ENCODE measurements around the gene BABAM2. TPM values are rescaled to one million over a fixed set of nuclear protein-coding genes. Genes with fewer than 3 reads are reported as not detected.

BABAM2 gene
- total and polyA plus RNA-seq, 2 experiments from 2014 or later, result 28.8 to 43.6 TPM

DNA sequence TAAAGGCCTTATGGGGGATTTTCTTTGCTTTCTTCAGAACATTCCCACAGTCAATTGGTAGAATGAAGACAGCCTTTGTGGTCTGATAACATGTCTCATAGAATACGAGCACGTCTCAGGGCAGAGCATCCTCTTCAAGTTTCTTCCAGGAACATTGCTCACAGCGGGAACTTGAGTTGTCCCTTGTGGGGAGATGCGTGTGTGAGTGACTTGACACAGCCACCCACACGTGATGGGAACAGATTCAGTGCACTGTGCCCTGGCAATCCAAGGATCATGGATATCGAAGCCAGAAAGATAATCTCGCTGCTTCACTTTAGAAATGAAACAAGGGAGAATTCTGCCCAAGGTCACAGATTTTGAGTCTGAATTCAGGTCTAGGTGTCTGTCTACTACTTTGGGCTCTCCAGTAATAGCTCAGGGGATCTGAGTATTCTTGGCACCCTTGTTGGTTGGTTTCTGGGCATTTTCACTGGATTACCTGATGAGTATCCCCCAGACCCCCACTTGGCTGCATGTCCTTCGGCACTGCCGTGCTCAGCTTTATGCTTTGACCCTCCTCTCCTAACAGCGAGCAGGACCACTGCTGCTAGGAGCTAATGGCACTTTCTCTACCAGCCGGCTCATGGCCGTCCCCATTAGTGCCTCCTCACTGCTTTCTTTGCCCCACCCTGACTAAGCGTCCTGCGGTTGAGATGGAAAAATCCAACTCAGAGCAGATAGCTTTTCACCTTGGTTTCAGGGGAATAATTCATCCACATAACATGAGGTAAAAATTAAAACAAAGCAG, 426.2 kb downstream of the BABAM2 start:
- Histone ChIP-seq H3K4me2 (no peak overlapping the region), H3K27me3 (no peaks in the 10 kb centered on the region), H3K27ac (no peak overlapping the region), H3K36me3 (replicated peaks; ENCODE audit: insufficient read depth, low read depth) (no peaks in the 10 kb centered on the region), H3K4me3 (no peak overlapping the region), H3K4me1 (ENCODE audit: insufficient read depth) (no peaks in the 10 kb centered on the region), H2AFZ (no peak overlapping the region), H3K79me2 (no peaks in the 10 kb centered on the region), H3K9me2 (replicated peaks; ENCODE audit: insufficient read depth) (no peaks in the 10 kb centered on the region), H3K9me3 (ENCODE audit: low read depth) (no peaks in the 10 kb centered on the region), H4K20me1 (ENCODE audit: insufficient read depth, poor library complexity, severe bottlenecking) (no peaks in the 10 kb centered on the region)
- TF ChIP-seq EZH2phosphoT487 (IDR thresholded peaks at IDR 0.05; ENCODE audit: low read depth, severe bottlenecking, unreplicated experiment) (no peak), EZH2 (IDR thresholded peaks at IDR 0.05; ENCODE audit: borderline replicate concordance) (no peak)
- TF ChIP-seq, protein P1, sequence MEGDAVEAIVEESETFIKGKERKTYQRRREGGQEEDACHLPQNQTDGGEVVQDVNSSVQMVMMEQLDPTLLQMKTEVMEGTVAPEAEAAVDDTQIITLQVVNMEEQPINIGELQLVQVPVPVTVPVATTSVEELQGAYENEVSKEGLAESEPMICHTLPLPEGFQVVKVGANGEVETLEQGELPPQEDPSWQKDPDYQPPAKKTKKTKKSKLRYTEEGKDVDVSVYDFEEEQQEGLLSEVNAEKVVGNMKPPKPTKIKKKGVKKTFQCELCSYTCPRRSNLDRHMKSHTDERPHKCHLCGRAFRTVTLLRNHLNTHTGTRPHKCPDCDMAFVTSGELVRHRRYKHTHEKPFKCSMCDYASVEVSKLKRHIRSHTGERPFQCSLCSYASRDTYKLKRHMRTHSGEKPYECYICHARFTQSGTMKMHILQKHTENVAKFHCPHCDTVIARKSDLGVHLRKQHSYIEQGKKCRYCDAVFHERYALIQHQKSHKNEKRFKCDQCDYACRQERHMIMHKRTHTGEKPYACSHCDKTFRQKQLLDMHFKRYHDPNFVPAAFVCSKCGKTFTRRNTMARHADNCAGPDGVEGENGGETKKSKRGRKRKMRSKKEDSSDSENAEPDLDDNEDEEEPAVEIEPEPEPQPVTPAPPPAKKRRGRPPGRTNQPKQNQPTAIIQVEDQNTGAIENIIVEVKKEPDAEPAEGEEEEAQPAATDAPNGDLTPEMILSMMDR (IDR thresholded peaks at IDR 0.05; ENCODE audit: poor library complexity), result no peak
- WGBS (ENCODE audit: low lambda C conversion rate, missing lambda C conversion rate), result 93% methylated on average over 14 of the region's 14 CpGs
- no peak for DNase-seq (ENCODE audit: low spot score)

DNA sequence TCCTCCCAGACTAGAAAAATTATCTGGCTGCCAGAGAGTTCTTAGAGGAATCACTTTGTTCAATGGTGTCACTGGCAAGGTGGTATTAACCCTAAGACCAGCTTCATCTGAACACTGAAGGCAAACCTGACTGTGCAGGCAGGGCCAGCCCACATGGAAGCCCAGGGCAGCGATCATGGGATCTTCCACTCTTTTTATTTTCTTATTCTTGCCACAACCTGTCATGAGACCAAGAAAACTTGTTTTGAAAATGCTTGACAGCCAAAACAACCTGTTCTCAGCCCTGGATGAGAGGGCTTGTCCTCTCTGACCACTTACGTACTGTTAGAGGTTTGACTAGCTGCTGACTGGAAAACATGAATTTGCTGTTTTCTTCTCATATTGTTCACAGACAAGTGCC, 426.9 kb downstream of the BABAM2 start:
- no peak for DNase-seq (ENCODE audit: low spot score)
- Histone ChIP-seq H3K4me3 (no peak overlapping the region), H3K27ac (peak overlapping the region; percentile 9), H4K20me1 (ENCODE audit: insufficient read depth, poor library complexity, severe bottlenecking) (no peaks in the 10 kb centered on the region), H2AFZ (no peak overlapping the region), H3K9me3 (ENCODE audit: low read depth) (no peaks in the 10 kb centered on the region), H3K9me2 (replicated peaks; ENCODE audit: insufficient read depth) (no peaks in the 10 kb centered on the region), H3K27me3 (no peaks in the 10 kb centered on the region), H3K79me2 (no peaks in the 10 kb centered on the region), H3K4me1 (ENCODE audit: insufficient read depth) (no peaks in the 10 kb centered on the region), H3K36me3 (replicated peaks; ENCODE audit: insufficient read depth, low read depth) (no peaks in the 10 kb centered on the region), H3K4me2 (no peak overlapping the region)
- no peak for TF ChIP-seq EZH2phosphoT487 (IDR thresholded peaks at IDR 0.05; ENCODE audit: low read depth, severe bottlenecking, unreplicated experiment)
- TF ChIP-seq EZH2 (IDR thresholded peaks at IDR 0.05; ENCODE audit: borderline replicate concordance), result no peak
- TF ChIP-seq, protein P1 (IDR thresholded peaks at IDR 0.05; ENCODE audit: poor library complexity), result no peak
- WGBS (ENCODE audit: low lambda C conversion rate, missing lambda C conversion rate), result 93% methylated on average over 2 of the region's 2 CpGs

DNA sequence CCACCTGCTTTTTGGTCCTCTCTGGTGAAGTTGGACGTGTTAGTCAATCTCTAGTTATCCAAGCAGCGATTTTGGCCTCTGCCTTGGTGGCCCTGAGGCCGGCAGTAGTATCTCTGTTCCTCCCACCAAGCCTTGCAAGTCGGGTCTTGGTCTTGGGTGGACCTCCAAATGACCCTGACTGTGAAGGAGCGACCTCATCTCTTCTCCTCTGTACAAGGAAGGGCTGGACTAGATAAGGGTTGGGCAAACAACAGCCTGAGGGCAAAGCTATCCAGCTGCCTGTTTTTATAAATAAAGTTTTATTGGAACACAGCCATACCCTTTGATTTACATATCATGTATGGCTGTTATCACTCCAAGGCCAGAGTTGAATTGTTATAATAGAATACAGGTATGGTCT, 427.5 kb downstream of the BABAM2 start:
- H3K4me1 ChIP-seq (ENCODE audit: insufficient read depth), result no peaks in the 10 kb centered on the region
- TF ChIP-seq, protein P1 (IDR thresholded peaks at IDR 0.05; ENCODE audit: poor library complexity), result no peak
- TF ChIP-seq EZH2 (IDR thresholded peaks at IDR 0.05; ENCODE audit: borderline replicate concordance) (no peak), EZH2phosphoT487 (IDR thresholded peaks at IDR 0.05; ENCODE audit: low read depth, severe bottlenecking, unreplicated experiment) (no peak)
- no peaks in the 10 kb centered on the region for H3K36me3 ChIP-seq (replicated peaks; ENCODE audit: insufficient read depth, low read depth)
- H3K79me2 ChIP-seq, result no peaks in the 10 kb centered on the region
- H3K27me3 ChIP-seq, result no peaks in the 10 kb centered on the region
- H3K9me3 ChIP-seq (ENCODE audit: low read depth), result no peaks in the 10 kb centered on the region
- H3K27ac ChIP-seq, result no peak overlapping the region
- no peaks in the 10 kb centered on the region for H3K9me2 ChIP-seq (replicated peaks; ENCODE audit: insufficient read depth)
- no peak for DNase-seq (ENCODE audit: low spot score)
- no peak overlapping the region for H3K4me3 ChIP-seq
- H4K20me1 ChIP-seq (ENCODE audit: insufficient read depth, poor library complexity, severe bottlenecking), result no peaks in the 10 kb centered on the region
- WGBS (ENCODE audit: low lambda C conversion rate, missing lambda C conversion rate), result 94% methylated on average over 5 of the region's 5 CpGs
- no peak overlapping the region for H2AFZ ChIP-seq
- no peak overlapping the region for H3K4me2 ChIP-seq

Measured in hepatocyte (in vitro differentiated cells).